GM12874 (cell line): ENCODE results near the gene DBX1.

ENCODE experiments used
- CTCF ChIP-seq: IDR thresholded peaks from 2 replicates; pipeline ENCODE4 v1.5.1; 2011; ENCODE audit warnings: low read depth, mild to moderate bottlenecking, control low read depth, low read length, moderate library complexity; ENCODE audit not compliant: insufficient read depth

The DBX1 gene

GRCh38 chr11:20160425-20161229 lies at the start of gene DBX1:
Gene DBX1 (minus strand): TSS chr11:20160475. CDS start chr11:20160324, 151 bp downstream.
- TF ChIP-seq CTCF = no peak

GRCh38 chr11:20208622-20209111 lies 48.4 kb upstream of the DBX1 start:
- TF ChIP-seq CTCF = no peak

- no peak for TF ChIP-seq CTCF
Observed at GRCh38 chr11:20207781-20208621, 47.7 kb upstream of the DBX1 start.

GRCh38 chr11:20205807-20206206 lies 45.5 kb upstream of the DBX1 start:
- no peak for TF ChIP-seq CTCF

GRCh38 chr11:20204681-20205080 lies 44.4 kb upstream of the DBX1 start:
- no peak for TF ChIP-seq CTCF

GRCh38 chr11:20203831-20204230 lies 43.6 kb upstream of the DBX1 start:
- no peak for TF ChIP-seq CTCF

GRCh38 chr11:20201231-20201630 lies 41.0 kb upstream of the DBX1 start:
- no peak for TF ChIP-seq CTCF
